GM12865 (cell line): ENCODE data around the gene KLHL1.

Source experiments
- DNase-seq: peaks from one replicate; pipeline ENCODE4 v3.0.0; 2010; ENCODE audit warnings: low read depth
- H3K4me3 ChIP-seq: 2 replicates; pipeline ENCODE4 v1.5.1; 2011; ENCODE audit warnings: mild to moderate bottlenecking, low read depth, low read length, control low read depth
- CTCF ChIP-seq: IDR thresholded peaks from 2 replicates; pipeline ENCODE4 v1.5.1; 2011; ENCODE audit warnings: low read length, control low read depth, low read depth, inconsistent platforms; ENCODE audit not compliant: insufficient read depth; ENCODE audit errors: missing control alignments

The KLHL1 gene

GRCh38 chr13:69793783-69794453, 314.3 kb downstream of the KLHL1 start:
- H3K4me3 ChIP-seq: no peak overlapping the region
- DNase-seq: no peak

GRCh38 chr13:69776937-69777336, 331.3 kb downstream of the KLHL1 start:
- no peak for DNase-seq
- H3K4me3 ChIP-seq: no peak overlapping the region
- TF ChIP-seq CTCF: no peak

More at GRCh38 chr13:69793783-69794453, 314.3 kb downstream of the KLHL1 start:
- TF ChIP-seq CTCF: no peak

GRCh38 chr13:69769608-69770007, 338.6 kb downstream of the KLHL1 start:
- H3K4me3 ChIP-seq: no peak overlapping the region
- no peak for DNase-seq
- no peak for TF ChIP-seq CTCF

GRCh38 chr13:69761581-69761980, 346.7 kb downstream of the KLHL1 start:
- no peak for DNase-seq
- no peak overlapping the region for H3K4me3 ChIP-seq
- no peak for TF ChIP-seq CTCF

- DNase-seq: no peak
- no peak overlapping the region for H3K4me3 ChIP-seq
- no peak for TF ChIP-seq CTCF
Measured at GRCh38 chr13:69755101-69755500, 353.2 kb downstream of the KLHL1 start.

- no peak for DNase-seq
- TF ChIP-seq CTCF: no peak
- H3K4me3 ChIP-seq: no peak overlapping the region
Measured at GRCh38 chr13:69751259-69751658, 357.0 kb downstream of the KLHL1 start.

- no peak for TF ChIP-seq CTCF
- H3K4me3 ChIP-seq: no peak overlapping the region
- no peak for DNase-seq
Measured at GRCh38 chr13:69737129-69737935, 370.9 kb downstream of the KLHL1 start.
